GM12872 (cell line): ENCODE results near the gene B3GAT1.

Experiments used
- CTCF ChIP-seq: IDR thresholded peaks from 3 replicates; pipeline ENCODE4 v1.5.1; 2011; ENCODE audit warnings: low read depth, mild to moderate bottlenecking, low read length, moderate library complexity; ENCODE audit not compliant: insufficient read depth

Gene B3GAT1

GRCh38 chr11:134377876-134378275 lies 34.2 kb downstream of the B3GAT1 start:
- no peak for TF ChIP-seq CTCF

GRCh38 chr11:134376150-134376921 lies 35.7 kb downstream of the B3GAT1 start:
- no peak for TF ChIP-seq CTCF

- no peak for TF ChIP-seq CTCF
These were observed 37.0 kb downstream of the B3GAT1 start for GRCh38 chr11:134374891-134375550.

DNA sequence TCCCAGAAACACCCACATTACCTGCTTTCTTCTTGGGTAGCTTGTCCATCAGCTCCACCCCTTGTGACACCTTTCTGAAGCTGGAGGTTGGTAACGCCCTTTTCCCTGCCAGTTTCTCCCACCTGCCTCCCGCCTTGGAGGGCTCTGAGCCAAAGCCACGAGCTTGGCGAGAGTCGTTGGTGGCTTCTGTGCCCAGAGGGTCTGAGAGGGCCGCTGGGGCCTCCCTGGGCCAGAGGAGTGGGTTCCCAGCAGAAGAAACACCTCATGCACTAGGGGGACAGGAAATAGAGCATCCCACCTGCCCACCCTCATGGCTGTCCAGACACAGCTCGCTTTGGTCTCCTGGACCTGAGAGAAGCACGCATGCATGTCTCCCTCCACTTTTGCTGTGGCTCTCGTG lies 37.9 kb downstream of the B3GAT1 start:
- no peak for TF ChIP-seq CTCF

DNA sequence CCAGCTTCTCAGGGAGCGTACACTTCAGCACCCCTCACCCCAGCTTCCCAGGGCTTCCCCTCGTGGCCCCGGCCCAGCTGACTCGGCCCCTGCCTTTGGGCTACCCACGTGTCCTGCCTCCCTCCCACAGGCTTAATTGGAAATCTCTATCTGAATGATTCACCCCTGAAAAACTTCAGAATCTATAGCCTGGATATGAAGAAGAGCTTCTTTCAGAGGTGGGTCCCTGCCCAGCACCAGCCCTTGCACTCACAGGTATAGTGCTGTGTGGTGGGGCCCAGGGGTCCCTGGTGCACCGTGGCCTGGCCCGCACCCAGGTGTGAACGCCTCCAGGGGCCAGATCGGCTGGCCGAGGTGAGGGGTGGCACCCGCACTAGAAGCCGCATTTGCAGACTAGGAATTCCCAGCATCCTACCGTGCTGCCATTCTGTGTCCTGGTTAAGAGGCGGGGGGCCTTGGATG lies 38.4 kb downstream of the B3GAT1 start:
- no peak for TF ChIP-seq CTCF

- TF ChIP-seq CTCF, result no peak
These were observed 39.1 kb downstream of the B3GAT1 start for GRCh38 chr11:134372961-134373360.

DNA sequence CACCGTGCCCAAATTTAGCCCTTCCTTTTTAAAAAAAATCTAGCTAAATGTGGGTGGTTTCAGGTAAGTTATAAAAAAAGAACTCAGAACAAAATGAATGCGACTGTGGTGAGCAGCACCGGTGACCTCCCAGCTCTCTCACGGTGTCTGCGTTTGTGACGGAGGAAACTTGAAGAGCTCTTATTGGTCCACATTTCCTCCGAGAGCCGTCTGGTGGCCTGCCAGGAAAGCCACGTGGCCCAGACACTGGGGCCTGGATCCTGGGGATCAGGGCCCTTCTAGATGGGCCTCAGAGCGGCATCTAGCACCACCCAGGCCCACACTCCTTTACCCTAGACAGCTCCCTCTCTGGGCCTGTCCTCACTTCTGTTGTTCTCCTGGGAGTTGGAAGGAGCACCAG lies 39.5 kb downstream of the B3GAT1 start:
- TF ChIP-seq CTCF, result no peak
